ENCODE results near the gene HPCAL1. TPM values are rescaled to one million over a fixed set of nuclear protein-coding genes. Genes with fewer than 3 reads are reported as not detected.

The HPCAL1 gene
- total RNA-seq, 4 donors from 2014 or later, result 29.0 to 56.7 (median 34.5) TPM

DNA sequence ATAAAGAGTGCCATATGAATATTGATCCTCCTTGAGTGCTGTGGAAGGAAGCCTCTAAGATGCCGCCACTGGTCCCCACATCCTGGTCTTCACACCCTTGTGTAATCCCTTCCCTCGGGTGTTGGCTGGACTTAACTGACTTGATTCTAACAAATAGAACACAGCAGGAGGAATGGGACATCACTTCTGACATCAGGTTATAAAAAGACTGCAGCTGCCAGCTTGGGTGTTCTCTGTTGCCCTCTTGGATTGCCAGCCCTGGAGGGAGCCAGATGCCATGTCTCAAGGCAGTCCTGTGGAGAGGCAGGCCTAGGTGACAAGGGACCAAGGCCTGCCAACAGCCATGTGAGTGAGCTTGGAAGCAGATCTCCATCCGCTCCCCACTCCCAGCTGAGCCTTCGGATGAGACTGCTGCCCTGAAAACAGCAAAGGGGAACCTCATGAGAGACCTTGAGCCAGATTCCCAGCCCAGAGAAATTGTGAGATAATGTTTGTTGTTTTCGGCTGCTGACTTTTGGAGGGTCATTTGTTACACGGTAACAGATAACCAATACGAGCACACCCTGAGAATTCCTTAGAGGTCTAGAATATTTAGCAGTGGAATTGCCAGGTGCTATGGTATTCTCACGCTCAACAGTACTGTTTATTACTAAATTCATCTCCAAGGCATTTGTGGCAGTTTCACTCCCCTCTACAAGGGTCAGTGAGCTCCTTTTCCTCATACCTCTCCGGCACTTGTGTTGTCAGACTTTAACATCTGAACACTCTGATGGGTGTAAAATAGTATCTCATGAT, 32.5 kb downstream of the HPCAL1 start:
- peaks cover 0 to 27% (median 23%) of the 10 kb centered on the region in 4 donors for H3K4me1 ChIP-seq
- H3K27me3 ChIP-seq, result no peaks in the 10 kb centered on the region

DNA sequence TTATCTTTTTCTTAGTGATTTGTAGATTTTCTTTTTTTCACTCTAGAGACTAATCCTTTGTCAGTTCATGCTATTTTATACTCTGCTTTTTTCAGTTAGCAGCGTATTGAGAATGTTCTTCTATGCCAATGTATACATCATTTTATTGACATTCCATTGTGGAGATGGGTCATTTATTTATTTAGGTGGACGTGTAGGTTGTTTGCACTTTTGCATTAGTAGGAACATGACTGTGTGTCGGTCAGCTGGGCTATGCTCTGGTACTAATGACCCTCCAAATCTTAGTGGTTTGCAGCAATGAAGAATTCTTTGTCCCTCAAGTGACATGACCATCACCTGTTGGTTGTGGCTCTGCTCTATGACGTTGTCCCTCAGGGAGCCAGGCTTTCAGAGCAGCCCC, 33.6 kb downstream of the HPCAL1 start:
- 74 to 80% methylated on average over 4 of the region's 4 CpGs for WGBS, 2 donors
- no peaks in the 10 kb centered on the region for H3K27me3 ChIP-seq
- peaks cover 0 to 10% (median 0%) of the 10 kb centered on the region in 4 donors for H3K9me3 ChIP-seq
- H3K4me1 ChIP-seq, result peaks cover 0 to 16% (median 13%) of the 10 kb centered on the region in 4 donors
- TF ChIP-seq POLR2A (IDR thresholded peaks at IDR 0.05) (no peak), EP300 (IDR thresholded peaks at IDR 0.05) (no peak)
- TF ChIP-seq, protein P1, sequence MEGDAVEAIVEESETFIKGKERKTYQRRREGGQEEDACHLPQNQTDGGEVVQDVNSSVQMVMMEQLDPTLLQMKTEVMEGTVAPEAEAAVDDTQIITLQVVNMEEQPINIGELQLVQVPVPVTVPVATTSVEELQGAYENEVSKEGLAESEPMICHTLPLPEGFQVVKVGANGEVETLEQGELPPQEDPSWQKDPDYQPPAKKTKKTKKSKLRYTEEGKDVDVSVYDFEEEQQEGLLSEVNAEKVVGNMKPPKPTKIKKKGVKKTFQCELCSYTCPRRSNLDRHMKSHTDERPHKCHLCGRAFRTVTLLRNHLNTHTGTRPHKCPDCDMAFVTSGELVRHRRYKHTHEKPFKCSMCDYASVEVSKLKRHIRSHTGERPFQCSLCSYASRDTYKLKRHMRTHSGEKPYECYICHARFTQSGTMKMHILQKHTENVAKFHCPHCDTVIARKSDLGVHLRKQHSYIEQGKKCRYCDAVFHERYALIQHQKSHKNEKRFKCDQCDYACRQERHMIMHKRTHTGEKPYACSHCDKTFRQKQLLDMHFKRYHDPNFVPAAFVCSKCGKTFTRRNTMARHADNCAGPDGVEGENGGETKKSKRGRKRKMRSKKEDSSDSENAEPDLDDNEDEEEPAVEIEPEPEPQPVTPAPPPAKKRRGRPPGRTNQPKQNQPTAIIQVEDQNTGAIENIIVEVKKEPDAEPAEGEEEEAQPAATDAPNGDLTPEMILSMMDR (IDR thresholded peaks at IDR 0.05), result no peak
- no peak for DNase-seq (ENCODE audit: low spot score in 2 of 2)
- peaks cover 0 to 11% (median 0%) of the 10 kb centered on the region in 3 donors for H3K36me3 ChIP-seq
- H3K4me3 ChIP-seq, result no peak overlapping the region
- no peak overlapping the region for H3K27ac ChIP-seq

More for the DNA sequence above, 32.5 kb downstream of the HPCAL1 start:
- Histone ChIP-seq H3K36me3 (peaks cover 0 to 11% (median 0%) of the 10 kb centered on the region in 3 donors), H3K9me3 (peaks cover 0 to 10% (median 0%) of the 10 kb centered on the region in 4 donors), H3K27ac (no peak overlapping the region), H3K4me3 (no peak overlapping the region)
- no peak for DNase-seq (ENCODE audit: low spot score in 2 of 2)
- TF ChIP-seq EP300 (IDR thresholded peaks at IDR 0.05), result no peak
- TF ChIP-seq, protein P1 (IDR thresholded peaks at IDR 0.05), result no peak
- no peak for TF ChIP-seq POLR2A (IDR thresholded peaks at IDR 0.05)
- WGBS, 2 donors, result 87 to 92% methylated on average over 9 of the region's 9 CpGs

DNA sequence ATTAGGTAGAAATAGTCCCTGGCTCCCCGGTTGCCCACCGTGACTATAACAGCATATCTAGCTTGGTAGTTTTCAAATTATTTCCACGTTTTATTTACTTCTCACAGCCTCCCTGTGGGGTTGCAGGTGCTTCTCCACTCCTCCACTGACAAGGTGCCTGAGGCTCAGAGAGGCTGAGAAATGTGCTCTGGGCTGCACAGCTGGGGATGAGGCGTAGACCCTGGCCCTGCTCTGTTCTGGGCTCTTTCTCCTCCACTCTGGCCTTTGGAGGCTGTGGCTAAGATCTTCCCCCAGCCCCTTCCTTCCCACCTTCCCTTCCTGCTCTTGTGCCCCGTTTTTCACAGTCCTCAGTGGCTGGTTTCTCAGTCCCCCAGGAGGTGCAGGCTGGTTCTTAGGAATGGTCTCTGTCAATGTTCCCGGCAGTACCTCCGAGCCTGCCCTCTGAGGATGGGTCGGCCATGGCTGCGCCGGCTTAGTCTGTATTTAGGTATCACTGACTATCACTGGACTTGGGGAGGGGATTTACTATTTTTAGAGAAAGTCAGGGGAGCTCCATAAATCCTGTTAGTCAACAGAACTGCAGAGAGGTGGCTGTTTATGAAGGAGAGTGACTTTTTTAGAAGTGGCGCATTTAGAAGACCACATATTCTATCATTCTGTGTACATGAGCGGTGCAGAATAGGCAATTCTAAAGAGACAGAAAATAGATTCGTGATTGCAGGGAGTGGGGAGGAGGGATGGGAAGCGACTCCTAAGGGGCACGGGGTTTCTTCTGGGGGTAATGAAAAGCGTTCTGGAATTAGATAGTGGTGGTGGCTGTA, 35.0 kb downstream of the HPCAL1 start:
- H3K4me3 ChIP-seq, result no peak overlapping the region
- no peak overlapping the region for H3K27ac ChIP-seq
- no peak for DNase-seq (ENCODE audit: low spot score in 2 of 2)
- peaks cover 0 to 11% (median 0%) of the 10 kb centered on the region in 3 donors for H3K36me3 ChIP-seq
- 86 to 87% methylated on average over 16 of the region's 16 CpGs for WGBS, 2 donors
- TF ChIP-seq, protein P1 (IDR thresholded peaks at IDR 0.05), result no peak
- no peak for TF ChIP-seq POLR2A (IDR thresholded peaks at IDR 0.05)
- TF ChIP-seq EP300 (IDR thresholded peaks at IDR 0.05), result no peak
- H3K27me3 ChIP-seq, result no peaks in the 10 kb centered on the region
- H3K4me1 ChIP-seq, result peaks cover 0 to 8% (median 2%) of the 10 kb centered on the region in 4 donors
- H3K9me3 ChIP-seq, result peaks cover 0 to 10% (median 0%) of the 10 kb centered on the region in 4 donors

DNA sequence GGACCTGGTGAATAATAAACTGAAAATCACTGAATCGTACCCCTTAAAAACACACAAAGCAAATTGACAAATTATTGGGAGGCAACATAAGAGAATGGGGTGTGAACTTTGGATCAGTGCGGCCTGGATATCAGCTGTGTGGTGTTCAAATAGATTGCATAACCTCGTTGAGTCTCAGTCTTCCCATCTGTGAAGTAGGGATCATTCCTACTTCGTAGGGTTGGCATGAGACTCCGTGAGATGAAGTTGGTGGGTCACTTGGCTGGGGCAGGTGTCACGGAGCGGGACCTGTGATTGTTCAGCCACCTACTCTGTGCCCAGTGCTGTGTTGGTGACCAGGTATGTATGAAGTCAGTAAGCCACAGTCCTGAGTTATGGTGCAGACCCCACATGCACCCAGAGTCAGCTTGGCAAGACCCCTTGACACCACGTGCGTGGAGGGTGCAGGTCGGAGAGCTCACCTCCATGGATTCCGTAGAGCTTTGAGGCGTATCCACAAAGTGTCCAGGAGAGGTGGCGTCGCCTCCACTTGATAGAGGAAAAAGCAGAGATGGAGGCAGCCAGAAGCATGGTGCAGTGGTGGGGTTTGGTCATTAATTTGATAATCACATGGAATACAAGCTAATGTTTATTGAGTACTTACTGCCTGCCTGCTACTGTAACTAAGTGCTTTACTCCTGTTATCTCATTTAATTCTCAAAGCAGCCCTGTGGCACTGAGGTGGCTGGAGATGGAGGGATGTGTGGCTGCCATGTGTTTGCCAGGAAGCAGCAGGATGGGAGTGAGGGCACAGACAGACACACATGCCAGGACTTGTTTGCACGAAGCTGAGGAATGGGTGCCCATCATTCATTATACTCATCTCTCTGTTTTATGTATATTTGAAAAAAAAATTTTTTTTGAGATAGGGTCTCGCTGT, 35.8 kb downstream of the HPCAL1 start:
- 94% methylated on average over 16 of the region's 16 CpGs for WGBS, 2 donors
- Histone ChIP-seq H3K4me3 (no peak overlapping the region), H3K36me3 (peaks cover 0 to 11% (median 0%) of the 10 kb centered on the region in 3 donors), H3K9me3 (peaks cover 0 to 10% (median 0%) of the 10 kb centered on the region in 4 donors), H3K4me1 (no peaks in the 10 kb centered on the region), H3K27ac (no peak overlapping the region), H3K27me3 (no peaks in the 10 kb centered on the region)
- DNase-seq (ENCODE audit: low spot score in 2 of 2), result no peak
- no peak for TF ChIP-seq POLR2A (IDR thresholded peaks at IDR 0.05)
- TF ChIP-seq EP300 (IDR thresholded peaks at IDR 0.05), result no peak
- TF ChIP-seq, protein P1 (IDR thresholded peaks at IDR 0.05), result no peak

All from tibial nerve (tissue), 4 donors.